ENCODE data around the gene GUCA1A. TPM values are rescaled to one million over a fixed set of nuclear protein-coding genes. Genes with fewer than 3 reads are reported as not detected.

The GUCA1A gene
- total RNA-seq, 1 experiment from 2014 or later = not detected

DNA sequence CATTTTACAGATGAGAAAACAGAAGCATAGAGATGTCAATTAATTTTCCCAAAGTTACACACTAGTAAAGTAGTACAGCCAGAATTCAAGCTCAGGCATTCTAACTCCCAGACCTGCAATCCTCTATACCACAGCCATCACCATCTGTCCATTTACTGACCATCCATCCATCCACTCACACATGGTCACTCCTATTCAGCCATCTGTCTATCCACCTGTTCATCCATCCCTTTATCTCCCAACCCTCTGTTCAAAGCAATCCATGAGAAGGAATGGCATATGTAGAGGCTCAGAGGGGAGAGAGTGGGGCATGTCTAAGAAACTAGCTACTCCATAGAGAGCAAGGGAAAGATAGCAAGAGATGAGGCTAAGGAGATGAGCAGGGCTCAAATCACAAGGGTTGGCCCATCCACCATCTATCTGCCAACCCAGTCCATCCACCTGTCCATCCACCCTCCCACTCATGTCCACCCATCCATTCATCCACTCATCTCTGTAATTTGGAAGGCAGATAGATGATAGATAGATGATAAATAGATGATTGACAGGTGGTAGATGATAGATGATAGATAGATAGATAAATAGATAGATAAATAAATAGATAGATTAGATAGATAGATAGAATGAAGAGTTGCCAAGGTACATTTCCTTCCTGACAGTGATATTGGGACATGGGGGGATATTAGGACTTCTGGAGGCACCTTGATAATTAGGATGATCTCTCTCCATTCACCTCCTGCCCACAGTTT is 18.5 kb upstream of the GUCA1A start:
- Histone ChIP-seq H3K36me3 (ENCODE audit: control insufficient read depth in 1 of 2, insufficient read depth in 2 of 2, low read length in 2 of 2) (no peaks in the 10 kb centered on the region), H3K79me2 (ENCODE audit: insufficient read depth, low read length) (no peaks in the 10 kb centered on the region), H3K4me3 (replicated peaks in 1 of 2; ENCODE audit: low read depth in 1 of 2, low read length in 2 of 2) (no peak overlapping the region), H3K9ac (ENCODE audit: low read length) (no peak overlapping the region), H3K27ac (ENCODE audit: low read depth, low read length) (no peak overlapping the region), H3K27me3 (ENCODE audit: insufficient read depth, low read length) (no peaks in the 10 kb centered on the region), H3K4me1 (ENCODE audit: control insufficient read depth in 1 of 2, insufficient read depth in 2 of 2, low read length in 2 of 2) (peaks cover 0 to 7% of the 10 kb centered on the region in 2 experiments; a peak in 1 of 4 replicates), H3K9me3 (ENCODE audit: control insufficient read depth in 1 of 2, insufficient read depth in 1 of 2, low read depth in 1 of 2, low read length in 2 of 2) (no peaks in the 10 kb centered on the region), H3K9me2 (ENCODE audit: insufficient read depth) (no peaks in the 10 kb centered on the region), H2AFZ (ENCODE audit: low read depth, low read length, poor library complexity, severe bottlenecking) (no peak overlapping the region), H3K4me2 (ENCODE audit: low read length) (no peak overlapping the region), H4K20me1 (ENCODE audit: insufficient read depth) (no peaks in the 10 kb centered on the region)
- POLR2A ChIA-PET = no interaction called here
- no TSS peak for BruUV-seq (replicated peaks)
- DNase-seq (ENCODE audit: low read depth, low spot score) = no peak
- intact Hi-C loops (cut with micrococcal nuclease) = no loop called here
- RAD21 ChIA-PET (ENCODE audit: low non-redundant PET in 1 of 2, low total read pairs in 2 of 2, uncharacterized antibody in 2 of 2, unreplicated experiment in 2 of 2) = no interaction called here
- ATAC-seq = no peak
- CTCF ChIA-PET = no interaction called here
- TF ChIP-seq CBX3 (IDR thresholded peaks at IDR 0.05; ENCODE audit: low read depth) = no peak
- no peak for TF ChIP-seq EZH2phosphoT487 (IDR thresholded peaks at IDR 0.05; ENCODE audit: borderline replicate concordance)
- TF ChIP-seq RAD21 (IDR thresholded peaks at IDR 0.05; ENCODE audit: low read depth) = no peak
- TF ChIP-seq, protein P1, sequence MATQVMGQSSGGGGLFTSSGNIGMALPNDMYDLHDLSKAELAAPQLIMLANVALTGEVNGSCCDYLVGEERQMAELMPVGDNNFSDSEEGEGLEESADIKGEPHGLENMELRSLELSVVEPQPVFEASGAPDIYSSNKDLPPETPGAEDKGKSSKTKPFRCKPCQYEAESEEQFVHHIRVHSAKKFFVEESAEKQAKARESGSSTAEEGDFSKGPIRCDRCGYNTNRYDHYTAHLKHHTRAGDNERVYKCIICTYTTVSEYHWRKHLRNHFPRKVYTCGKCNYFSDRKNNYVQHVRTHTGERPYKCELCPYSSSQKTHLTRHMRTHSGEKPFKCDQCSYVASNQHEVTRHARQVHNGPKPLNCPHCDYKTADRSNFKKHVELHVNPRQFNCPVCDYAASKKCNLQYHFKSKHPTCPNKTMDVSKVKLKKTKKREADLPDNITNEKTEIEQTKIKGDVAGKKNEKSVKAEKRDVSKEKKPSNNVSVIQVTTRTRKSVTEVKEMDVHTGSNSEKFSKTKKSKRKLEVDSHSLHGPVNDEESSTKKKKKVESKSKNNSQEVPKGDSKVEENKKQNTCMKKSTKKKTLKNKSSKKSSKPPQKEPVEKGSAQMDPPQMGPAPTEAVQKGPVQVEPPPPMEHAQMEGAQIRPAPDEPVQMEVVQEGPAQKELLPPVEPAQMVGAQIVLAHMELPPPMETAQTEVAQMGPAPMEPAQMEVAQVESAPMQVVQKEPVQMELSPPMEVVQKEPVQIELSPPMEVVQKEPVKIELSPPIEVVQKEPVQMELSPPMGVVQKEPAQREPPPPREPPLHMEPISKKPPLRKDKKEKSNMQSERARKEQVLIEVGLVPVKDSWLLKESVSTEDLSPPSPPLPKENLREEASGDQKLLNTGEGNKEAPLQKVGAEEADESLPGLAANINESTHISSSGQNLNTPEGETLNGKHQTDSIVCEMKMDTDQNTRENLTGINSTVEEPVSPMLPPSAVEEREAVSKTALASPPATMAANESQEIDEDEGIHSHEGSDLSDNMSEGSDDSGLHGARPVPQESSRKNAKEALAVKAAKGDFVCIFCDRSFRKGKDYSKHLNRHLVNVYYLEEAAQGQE (IDR thresholded peaks at IDR 0.05; ENCODE audit: low read depth) = no peak
- TF ChIP-seq ZNF274 (IDR thresholded peaks at IDR 0.05; ENCODE audit: low read depth, low read length) = no peak
- TF ChIP-seq YY1 (IDR thresholded peaks at IDR 0.05; ENCODE audit: extremely low read depth, insufficient replicate concordance, low read depth, low read length) = no peak
- TF ChIP-seq CEBPB (IDR thresholded peaks at IDR 0.05; ENCODE audit: low read depth) = no peak
- TF ChIP-seq, protein P2, sequence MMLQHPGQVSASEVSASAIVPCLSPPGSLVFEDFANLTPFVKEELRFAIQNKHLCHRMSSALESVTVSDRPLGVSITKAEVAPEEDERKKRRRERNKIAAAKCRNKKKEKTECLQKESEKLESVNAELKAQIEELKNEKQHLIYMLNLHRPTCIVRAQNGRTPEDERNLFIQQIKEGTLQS (IDR thresholded peaks at IDR 0.05) = no peak
- TF ChIP-seq, protein P3, sequence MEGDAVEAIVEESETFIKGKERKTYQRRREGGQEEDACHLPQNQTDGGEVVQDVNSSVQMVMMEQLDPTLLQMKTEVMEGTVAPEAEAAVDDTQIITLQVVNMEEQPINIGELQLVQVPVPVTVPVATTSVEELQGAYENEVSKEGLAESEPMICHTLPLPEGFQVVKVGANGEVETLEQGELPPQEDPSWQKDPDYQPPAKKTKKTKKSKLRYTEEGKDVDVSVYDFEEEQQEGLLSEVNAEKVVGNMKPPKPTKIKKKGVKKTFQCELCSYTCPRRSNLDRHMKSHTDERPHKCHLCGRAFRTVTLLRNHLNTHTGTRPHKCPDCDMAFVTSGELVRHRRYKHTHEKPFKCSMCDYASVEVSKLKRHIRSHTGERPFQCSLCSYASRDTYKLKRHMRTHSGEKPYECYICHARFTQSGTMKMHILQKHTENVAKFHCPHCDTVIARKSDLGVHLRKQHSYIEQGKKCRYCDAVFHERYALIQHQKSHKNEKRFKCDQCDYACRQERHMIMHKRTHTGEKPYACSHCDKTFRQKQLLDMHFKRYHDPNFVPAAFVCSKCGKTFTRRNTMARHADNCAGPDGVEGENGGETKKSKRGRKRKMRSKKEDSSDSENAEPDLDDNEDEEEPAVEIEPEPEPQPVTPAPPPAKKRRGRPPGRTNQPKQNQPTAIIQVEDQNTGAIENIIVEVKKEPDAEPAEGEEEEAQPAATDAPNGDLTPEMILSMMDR (IDR thresholded peaks at IDR 0.05 in 2 of 3, conservative IDR thresholded peaks at IDR 0.05 in 1 of 3; ENCODE audit: borderline replicate concordance in 1 of 3, insufficient read depth in 1 of 3, low read depth in 2 of 3, low read length in 2 of 3) = no peak
- no peak for TF ChIP-seq FOSL1 (IDR thresholded peaks at IDR 0.05; ENCODE audit: low read depth)
- TF ChIP-seq POLR2A (IDR thresholded peaks at IDR 0.05; ENCODE audit: borderline replicate concordance, extremely low read depth, insufficient read depth, insufficient read length) = no peak
- no peak for TF ChIP-seq SRF (IDR thresholded peaks at IDR 0.05; ENCODE audit: low read depth)
- TF ChIP-seq ZFX (IDR thresholded peaks at IDR 0.05) = no peak
- TF ChIP-seq, protein P4, sequence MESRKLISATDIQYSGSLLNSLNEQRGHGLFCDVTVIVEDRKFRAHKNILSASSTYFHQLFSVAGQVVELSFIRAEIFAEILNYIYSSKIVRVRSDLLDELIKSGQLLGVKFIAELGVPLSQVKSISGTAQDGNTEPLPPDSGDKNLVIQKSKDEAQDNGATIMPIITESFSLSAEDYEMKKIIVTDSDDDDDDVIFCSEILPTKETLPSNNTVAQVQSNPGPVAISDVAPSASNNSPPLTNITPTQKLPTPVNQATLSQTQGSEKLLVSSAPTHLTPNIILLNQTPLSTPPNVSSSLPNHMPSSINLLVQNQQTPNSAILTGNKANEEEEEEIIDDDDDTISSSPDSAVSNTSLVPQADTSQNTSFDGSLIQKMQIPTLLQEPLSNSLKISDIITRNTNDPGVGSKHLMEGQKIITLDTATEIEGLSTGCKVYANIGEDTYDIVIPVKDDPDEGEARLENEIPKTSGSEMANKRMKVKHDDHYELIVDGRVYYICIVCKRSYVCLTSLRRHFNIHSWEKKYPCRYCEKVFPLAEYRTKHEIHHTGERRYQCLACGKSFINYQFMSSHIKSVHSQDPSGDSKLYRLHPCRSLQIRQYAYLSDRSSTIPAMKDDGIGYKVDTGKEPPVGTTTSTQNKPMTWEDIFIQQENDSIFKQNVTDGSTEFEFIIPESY (IDR thresholded peaks at IDR 0.05; ENCODE audit: extremely low read depth, insufficient replicate concordance, low read length) = no peak
- no peak for TF ChIP-seq EGR1 (IDR thresholded peaks at IDR 0.05; ENCODE audit: low read depth)
- no peak for TF ChIP-seq EZH2 (IDR thresholded peaks at IDR 0.05)
- TF ChIP-seq SIN3A (IDR thresholded peaks at IDR 0.05; ENCODE audit: low read depth) = no peak
- no peak for TF ChIP-seq ELF1 (IDR thresholded peaks at IDR 0.05; ENCODE audit: borderline replicate concordance, low read depth)
- TF ChIP-seq, protein P5, sequence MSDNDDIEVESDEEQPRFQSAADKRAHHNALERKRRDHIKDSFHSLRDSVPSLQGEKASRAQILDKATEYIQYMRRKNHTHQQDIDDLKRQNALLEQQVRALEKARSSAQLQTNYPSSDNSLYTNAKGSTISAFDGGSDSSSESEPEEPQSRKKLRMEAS (IDR thresholded peaks at IDR 0.05) = no peak
